Liver (tissue), 1 donor: Measurements from ENCODE around the gene DIP2C.

Source experiments
- SP1 ChIP-seq: IDR thresholded peaks from 2 replicates; pipeline ENCODE4 v1.6.1; 2018; ENCODE audit warnings: antibody characterized with exemption, mild to moderate bottlenecking
- TAF1 ChIP-seq: conservative IDR thresholded peaks from 2 replicates; pipeline ENCODE4 v1.6.1; 2016; ENCODE audit warnings: antibody characterized with exemption, mild to moderate bottlenecking
- donor health status: healthy.

DNA sequence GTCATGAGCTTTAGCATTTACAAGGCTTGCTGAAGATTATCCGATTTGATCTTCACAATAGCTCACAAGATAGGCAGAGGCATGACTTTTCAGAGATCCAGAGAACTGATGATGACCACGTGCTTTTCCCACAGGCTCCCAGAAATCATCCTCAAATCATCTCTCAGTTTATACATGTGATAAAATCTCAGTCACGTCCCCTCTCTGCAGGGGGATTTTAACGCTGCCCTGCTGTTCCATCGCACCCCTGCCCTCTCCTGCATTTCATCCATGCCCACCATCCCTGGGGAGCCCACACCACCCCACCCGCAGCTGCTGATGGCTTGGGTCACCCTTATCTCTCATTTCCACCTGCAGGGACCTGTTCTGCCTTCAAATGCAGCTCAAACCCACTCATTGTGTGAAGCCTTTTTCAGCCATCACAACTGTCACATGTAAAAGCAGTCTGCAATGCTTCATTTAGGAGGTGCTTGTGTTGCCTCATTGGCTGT lies 141.8 kb downstream of the DIP2C start:
- TF ChIP-seq TAF1: no peak
- no peak for TF ChIP-seq SP1
